ENCODE data around the gene PLEKHG3.

PLEKHG3 gene

GRCh38 chr14:64733899-64734298 is 29.7 kb downstream of the PLEKHG3 start:
- TF ChIP-seq CTCF (IDR thresholded peaks at IDR 0.05; ENCODE audit: low read depth, low read length, missing control alignments): no peak
- no peak overlapping the region for H3K4me3 ChIP-seq (ENCODE audit: low read depth, low read length)
- DNase-seq (ENCODE audit: low read depth): no peak

GRCh38 chr14:64734990-64735389 is 30.8 kb downstream of the PLEKHG3 start:
- no peak for TF ChIP-seq CTCF (IDR thresholded peaks at IDR 0.05; ENCODE audit: low read depth, low read length, missing control alignments)
- no peak overlapping the region for H3K4me3 ChIP-seq (ENCODE audit: low read depth, low read length)
- DNase-seq (ENCODE audit: low read depth): no peak

- no peak overlapping the region for H3K4me3 ChIP-seq (ENCODE audit: low read depth, low read length)
- no peak for DNase-seq (ENCODE audit: low read depth)
- TF ChIP-seq CTCF (IDR thresholded peaks at IDR 0.05; ENCODE audit: low read depth, low read length, missing control alignments): no peak
Measured at GRCh38 chr14:64736271-64737169, 32.3 kb downstream of the PLEKHG3 start.

GRCh38 chr14:64737391-64738280 is 33.4 kb downstream of the PLEKHG3 start:
- no peak for TF ChIP-seq CTCF (IDR thresholded peaks at IDR 0.05; ENCODE audit: low read depth, low read length, missing control alignments)
- no peak for DNase-seq (ENCODE audit: low read depth)
- no peak overlapping the region for H3K4me3 ChIP-seq (ENCODE audit: low read depth, low read length)

- no peak for DNase-seq (ENCODE audit: low read depth)
- H3K4me3 ChIP-seq (ENCODE audit: low read depth, low read length): no peak overlapping the region
- TF ChIP-seq CTCF (IDR thresholded peaks at IDR 0.05; ENCODE audit: low read depth, low read length, missing control alignments): no peak
Measured at GRCh38 chr14:64738281-64738804, 34.1 kb downstream of the PLEKHG3 start.

GRCh38 chr14:64741200-64741599 is 37.0 kb downstream of the PLEKHG3 start:
- no peak for TF ChIP-seq CTCF (IDR thresholded peaks at IDR 0.05; ENCODE audit: low read depth, low read length, missing control alignments)
- no peak for DNase-seq (ENCODE audit: low read depth)
- H3K4me3 ChIP-seq (ENCODE audit: low read depth, low read length): no peak overlapping the region

Data from GM12864 (cell line).